Epithelial cell of esophagus (primary cell): ENCODE data around the gene SHOX.
"Not testable (repeated sequence)": the region's sequence is repeated elsewhere in the genome, so short reads cannot be mapped to it uniquely, and the experiment has no call there.

ENCODE experiments used
- DNase-seq: peaks from one replicate; pipeline ENCODE4 v3.0.0; 2010; ENCODE audit warnings: low read depth
- H3K4me3 ChIP-seq: 2 replicates; pipeline ENCODE4 v1.5.1; 2011; ENCODE audit warnings: mild to moderate bottlenecking, low read length, control low read depth
- TF ChIP-seq, protein P1 (sequence below): IDR thresholded peaks from 2 replicates; pipeline ENCODE4 v1.5.1; 2011; ENCODE audit warnings: low read depth, mild to moderate bottlenecking, low read length, control low read depth, inconsistent platforms; ENCODE audit not compliant: insufficient read depth; ENCODE audit errors: missing control alignments

SHOX gene

DNA sequence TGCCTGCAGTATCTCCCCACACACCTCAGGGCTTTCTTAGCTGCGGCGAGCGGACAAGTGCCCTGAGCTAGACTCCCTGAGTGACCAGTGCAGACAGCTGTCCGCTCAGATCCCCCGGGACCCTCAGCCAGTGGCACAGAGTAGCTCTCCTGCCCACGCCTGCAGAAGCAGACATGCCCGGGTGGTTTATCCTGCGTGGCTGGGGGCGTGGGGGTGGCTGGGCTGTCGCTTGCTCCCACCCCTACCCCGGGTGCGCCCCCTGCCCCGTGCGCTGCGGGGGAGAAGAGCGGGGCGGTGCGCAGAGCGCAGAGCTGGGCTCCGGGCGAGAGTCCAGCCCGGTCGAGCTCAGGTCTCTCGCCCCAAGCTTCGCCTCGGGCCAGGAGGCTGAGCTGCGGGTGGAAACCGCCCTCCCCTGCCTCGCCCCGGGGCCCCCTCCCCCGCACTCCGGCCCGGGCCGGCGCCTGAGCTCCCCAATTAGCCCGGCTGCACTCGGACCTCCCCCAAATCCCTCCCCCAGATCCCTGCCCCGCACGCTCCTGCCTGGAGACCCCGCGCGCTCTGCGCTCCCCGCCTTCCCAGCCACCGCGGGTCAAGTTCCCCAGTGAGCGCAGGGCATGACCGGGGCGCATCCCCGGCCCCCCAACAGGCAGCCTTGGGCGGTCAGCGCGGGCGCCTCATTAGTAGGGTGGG, 11.7 kb upstream of the SHOX start:
- TF ChIP-seq, protein P1, sequence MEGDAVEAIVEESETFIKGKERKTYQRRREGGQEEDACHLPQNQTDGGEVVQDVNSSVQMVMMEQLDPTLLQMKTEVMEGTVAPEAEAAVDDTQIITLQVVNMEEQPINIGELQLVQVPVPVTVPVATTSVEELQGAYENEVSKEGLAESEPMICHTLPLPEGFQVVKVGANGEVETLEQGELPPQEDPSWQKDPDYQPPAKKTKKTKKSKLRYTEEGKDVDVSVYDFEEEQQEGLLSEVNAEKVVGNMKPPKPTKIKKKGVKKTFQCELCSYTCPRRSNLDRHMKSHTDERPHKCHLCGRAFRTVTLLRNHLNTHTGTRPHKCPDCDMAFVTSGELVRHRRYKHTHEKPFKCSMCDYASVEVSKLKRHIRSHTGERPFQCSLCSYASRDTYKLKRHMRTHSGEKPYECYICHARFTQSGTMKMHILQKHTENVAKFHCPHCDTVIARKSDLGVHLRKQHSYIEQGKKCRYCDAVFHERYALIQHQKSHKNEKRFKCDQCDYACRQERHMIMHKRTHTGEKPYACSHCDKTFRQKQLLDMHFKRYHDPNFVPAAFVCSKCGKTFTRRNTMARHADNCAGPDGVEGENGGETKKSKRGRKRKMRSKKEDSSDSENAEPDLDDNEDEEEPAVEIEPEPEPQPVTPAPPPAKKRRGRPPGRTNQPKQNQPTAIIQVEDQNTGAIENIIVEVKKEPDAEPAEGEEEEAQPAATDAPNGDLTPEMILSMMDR: no peak
- no peak overlapping the region for H3K4me3 ChIP-seq
- DNase-seq: no peak

DNA sequence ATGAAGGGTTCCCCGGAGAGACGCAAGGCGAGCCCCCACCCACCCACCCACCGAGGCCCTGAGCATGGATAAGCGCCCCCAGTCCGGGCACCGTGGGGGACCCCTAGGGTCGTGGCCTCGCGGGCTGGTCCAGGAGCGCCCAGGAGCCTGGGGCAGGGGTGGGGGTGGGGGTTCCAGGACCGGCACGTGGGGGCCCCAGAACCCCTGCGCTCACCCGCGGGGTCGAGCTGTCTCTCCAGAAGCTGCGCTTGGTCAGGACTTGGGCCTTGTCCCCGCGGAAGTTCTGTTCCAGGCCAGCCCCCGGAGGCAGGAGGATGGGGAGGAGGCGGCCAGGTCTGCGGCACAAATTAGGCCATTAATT, 11.2 kb upstream of the SHOX start:
- TF ChIP-seq, protein P1: no peak
- no peak overlapping the region for H3K4me3 ChIP-seq
- DNase-seq: no peak

DNA sequence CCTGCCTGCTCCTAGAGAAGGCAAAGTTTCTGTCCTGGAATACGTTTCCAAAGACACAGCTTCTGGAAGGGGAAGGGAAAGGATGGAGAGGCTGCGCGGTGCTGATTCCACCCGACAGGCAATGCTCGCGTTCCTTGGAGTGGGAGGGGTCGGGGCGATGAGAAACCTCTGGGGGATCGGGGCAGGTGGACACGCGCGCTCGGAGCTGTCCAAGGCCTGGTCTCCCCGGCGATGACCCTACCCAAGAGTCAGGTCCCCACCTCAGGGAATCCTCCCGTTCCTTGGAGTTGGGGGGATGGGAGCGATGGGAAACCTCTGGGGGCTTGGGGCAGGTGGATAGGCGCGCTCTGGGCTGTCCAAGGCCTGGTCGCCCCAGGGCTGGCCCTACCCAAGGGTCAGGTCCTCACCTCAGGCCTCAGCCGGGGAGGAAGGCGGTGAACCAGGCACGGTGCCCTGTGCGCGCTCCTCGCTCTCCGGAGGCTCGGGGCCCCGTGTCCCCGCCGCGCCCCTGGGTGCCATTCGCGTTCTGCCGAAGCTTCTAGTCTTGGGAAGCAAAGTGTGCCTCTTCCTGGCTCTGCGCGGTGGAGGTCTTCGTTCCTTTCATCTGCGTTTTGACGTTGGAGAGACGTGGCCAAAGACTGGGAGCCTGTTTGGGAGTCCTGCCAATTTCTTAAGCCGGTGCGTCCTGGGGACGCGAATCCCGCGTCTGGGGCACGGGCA, 10.6 kb upstream of the SHOX start:
- TF ChIP-seq, protein P1: no peak
- no peak for DNase-seq
- H3K4me3 ChIP-seq: no peak overlapping the region

DNA sequence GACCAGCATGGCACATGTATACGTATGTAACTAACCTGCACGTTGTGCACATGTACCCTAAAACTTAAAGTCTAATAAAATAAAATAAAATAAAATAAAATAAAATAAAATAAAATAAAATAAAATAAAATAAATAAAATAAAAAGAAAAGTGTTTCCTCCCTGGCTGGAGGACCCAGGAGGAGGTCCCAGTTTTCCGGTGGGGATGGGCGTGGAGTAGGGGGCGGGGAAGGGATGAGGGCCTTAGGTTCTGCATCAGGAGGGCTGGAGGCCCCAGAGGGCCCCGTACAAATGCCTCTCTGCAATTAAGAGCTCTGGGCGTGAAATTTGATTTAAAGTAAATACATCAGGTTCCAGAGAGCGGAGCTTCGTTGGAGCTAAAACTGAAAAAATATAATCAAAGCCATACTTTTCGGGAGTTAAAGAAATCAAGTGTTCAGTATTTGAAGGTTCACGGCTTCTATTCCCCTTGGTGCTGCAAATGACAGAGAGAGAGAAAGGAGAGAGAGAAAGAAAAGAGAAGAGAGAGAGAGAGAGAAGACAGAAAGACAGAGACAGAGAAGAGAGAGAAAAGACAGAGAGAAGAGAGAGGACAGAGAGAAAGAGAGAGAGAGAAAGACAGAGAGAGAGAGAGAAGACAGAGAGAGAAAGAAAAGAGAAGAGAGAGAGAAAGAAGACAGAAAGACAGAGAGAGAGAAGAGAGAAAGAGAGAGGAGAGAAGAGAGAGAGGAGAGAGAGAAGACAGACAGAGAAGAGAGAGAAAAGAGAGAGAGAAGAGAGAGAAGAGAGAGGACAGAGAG, 8.7 kb upstream of the SHOX start:
- no peak overlapping the region for H3K4me3 ChIP-seq
- TF ChIP-seq, protein P1: no peak
- no peak for DNase-seq

DNA sequence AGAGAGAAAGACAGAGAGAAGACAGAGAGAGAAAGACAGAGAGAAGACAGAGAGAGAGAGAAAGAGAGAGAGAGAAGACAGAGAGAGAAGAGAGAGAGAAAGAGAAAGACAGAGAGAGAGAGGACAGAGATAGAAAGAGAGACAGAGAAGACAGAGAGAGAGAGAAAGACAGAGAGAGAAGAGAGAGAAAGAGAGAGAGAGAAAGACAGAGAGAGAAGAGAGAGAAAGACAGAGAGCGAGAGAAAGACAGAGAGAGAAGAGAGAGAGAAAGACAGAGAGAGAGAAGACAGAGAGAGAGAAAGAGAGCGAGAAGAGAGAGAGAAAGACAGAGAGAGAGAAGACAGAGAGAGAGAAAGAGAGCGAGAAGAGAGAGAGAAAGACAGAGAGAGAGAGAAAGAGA, 7.8 kb upstream of the SHOX start:
- DNase-seq, H3K4me3 ChIP-seq: not testable (repeated sequence)

DNA sequence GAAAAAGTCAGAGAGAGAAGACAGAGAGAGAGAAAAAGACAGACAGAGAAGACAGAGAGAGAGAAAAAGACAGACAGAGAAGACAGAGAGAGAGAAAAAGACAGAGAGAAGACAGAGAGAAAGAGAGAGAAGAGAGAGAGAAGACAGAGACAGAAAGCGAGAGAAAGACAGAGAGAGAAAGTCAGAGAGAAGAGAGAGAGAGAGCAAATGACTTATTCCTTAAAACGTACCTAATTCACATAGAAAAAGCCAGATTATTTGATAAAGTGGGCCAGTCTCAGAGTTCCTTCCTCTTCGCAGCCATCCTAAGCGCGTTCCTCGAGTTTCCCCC, 7.4 kb upstream of the SHOX start:
- no peak overlapping the region for H3K4me3 ChIP-seq
- no peak for DNase-seq
- TF ChIP-seq, protein P1: no peak

DNA sequence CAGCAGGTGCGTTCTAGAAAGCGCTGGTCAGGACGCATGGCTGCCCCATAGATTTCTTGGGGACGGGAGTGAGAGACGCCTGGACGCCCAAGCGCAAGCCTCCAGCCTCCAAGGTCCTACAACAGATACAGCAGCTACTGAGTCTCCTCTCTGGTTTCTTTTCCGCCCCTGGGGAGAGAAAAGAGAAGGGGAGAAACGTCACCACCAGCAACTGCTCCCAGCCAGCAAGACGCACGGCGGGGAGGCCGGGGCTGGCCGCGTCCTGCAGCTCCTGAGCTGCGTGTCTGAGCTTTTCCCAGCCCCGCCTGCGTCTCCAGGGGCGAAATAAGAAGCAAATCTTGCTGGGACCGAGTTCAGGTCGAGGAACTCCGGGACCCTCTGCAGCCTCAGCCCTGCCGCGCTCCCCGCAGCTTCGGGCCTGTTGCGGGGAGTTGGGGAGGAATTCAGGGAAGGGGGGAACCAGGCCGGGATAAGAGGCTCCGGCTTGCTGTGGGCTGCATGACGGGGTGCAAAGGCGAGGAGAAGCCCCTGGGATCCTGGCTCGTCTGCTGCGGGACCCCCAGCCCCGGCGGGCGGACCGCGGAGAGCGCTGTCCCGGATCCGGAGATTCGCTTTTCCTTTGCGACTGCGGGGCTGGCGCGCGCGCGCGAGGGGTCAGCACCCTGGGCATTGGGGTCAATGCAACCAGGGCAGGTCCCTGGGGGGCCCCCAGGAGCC, 6.8 kb upstream of the SHOX start:
- TF ChIP-seq, protein P1: no peak
- DNase-seq: peak; percentile 7
- no peak overlapping the region for H3K4me3 ChIP-seq
